DND-41 (cell line): ENCODE results near the gene FAP.

Source experiments
- ATAC-seq: fragments of 200-7000 bp; cut with Tn5 transposase; 3 replicates; pipeline ENCODE4 v1.9.1; 2021; ENCODE audit warnings: low read depth; ENCODE audit not compliant: insufficient read depth
- DNase-seq: peaks from one replicate; pipeline ENCODE4 v3.0.0-alpha.2; 2020
- H2AFZ ChIP-seq: 2 replicates; pipeline ENCODE4 v1.6.0; 2012; ENCODE audit warnings: low read depth, low read length
- H3K27ac ChIP-seq: 2 replicates; pipeline ENCODE4 v1.5.1; 2012; ENCODE audit warnings: low read length, inconsistent platforms
- H3K27me3 ChIP-seq: fragments of 200-600 bp; sonication (generic); 2 replicates; pipeline ENCODE4 v1.6.0; 2012; ENCODE audit warnings: low read length, mild to moderate bottlenecking, inconsistent platforms; ENCODE audit not compliant: insufficient read depth, poor library complexity
- H3K36me3 ChIP-seq: 2 replicates; pipeline ENCODE4 v1.5.1; 2012; ENCODE audit warnings: low read length, inconsistent platforms; ENCODE audit not compliant: insufficient read depth
- H3K4me1 ChIP-seq: 2 replicates; pipeline ENCODE4 v1.5.1; 2012; ENCODE audit warnings: mild to moderate bottlenecking, low read length; ENCODE audit not compliant: insufficient read depth
- H3K4me2 ChIP-seq: 2 replicates; pipeline ENCODE4 v1.6.0; 2012; ENCODE audit warnings: mild to moderate bottlenecking, moderate library complexity, low read length, inconsistent platforms; ENCODE audit not compliant: insufficient read depth
- H3K4me3 ChIP-seq, 2 experiments: fragments of 200-600 bp in 1 of 2; shearing (Covaris generic) in 1 of 2; 2 replicates each; pipeline ENCODE4 v1.5.1; 2012 to 2016; ENCODE audit warnings: inconsistent platforms in 2 of 2, low read length in 2 of 2, mild to moderate bottlenecking in 2 of 2, low read depth in 1 of 2, moderate library complexity in 1 of 2
- H3K79me2 ChIP-seq: 2 replicates; pipeline ENCODE4 v1.6.0; 2012; ENCODE audit warnings: low read length, inconsistent platforms; ENCODE audit not compliant: insufficient read depth
- H3K9ac ChIP-seq: 2 replicates; pipeline ENCODE4 v1.6.0; 2012; ENCODE audit warnings: low read depth, mild to moderate bottlenecking, inconsistent platforms, low read length, moderate library complexity
- H3K9me3 ChIP-seq: 2 replicates; pipeline ENCODE4 v1.5.1; 2012; ENCODE audit warnings: low read length, moderate library complexity, mild to moderate bottlenecking, inconsistent platforms; ENCODE audit not compliant: insufficient read depth, severe bottlenecking
- H4K20me1 ChIP-seq: 2 replicates; pipeline ENCODE4 v1.6.0; 2012; ENCODE audit warnings: low read length; ENCODE audit not compliant: insufficient read depth
- CTCF ChIP-seq: IDR thresholded peaks from 2 replicates; pipeline ENCODE4 v1.5.1; 2012; ENCODE audit warnings: borderline replicate concordance, low read length, moderate library complexity, mild to moderate bottlenecking; ENCODE audit not compliant: poor library complexity, severe bottlenecking; ENCODE audit errors: extremely low read depth
- EZH2 ChIP-seq: IDR thresholded peaks from 3 replicates; pipeline ENCODE4 v1.6.1; 2012; ENCODE audit warnings: borderline replicate concordance, low read depth, mild to moderate bottlenecking, moderate library complexity, low read length, inconsistent platforms; ENCODE audit not compliant: severe bottlenecking

FAP gene

GRCh38 chr2:162254236-162254871, 11.1 kb upstream of the FAP start:
- Histone ChIP-seq H3K9ac (no peak overlapping the region), H2AFZ (no peak overlapping the region), H3K36me3 (no peaks in the 10 kb centered on the region), H3K79me2 (no peaks in the 10 kb centered on the region), H4K20me1 (no peaks in the 10 kb centered on the region), H3K4me2 (no peak overlapping the region), H3K27ac (no peak overlapping the region), H3K4me1 (no peaks in the 10 kb centered on the region), H3K27me3 (no peaks in the 10 kb centered on the region), H3K4me3 (no peak overlapping the region), H3K9me3 (no peaks in the 10 kb centered on the region)
- DNase-seq (no peak), ATAC-seq (no peak)
- no peak for TF ChIP-seq CTCF

GRCh38 chr2:162253435-162253834, 10.2 kb upstream of the FAP start:
- Histone ChIP-seq H3K36me3 (no peaks in the 10 kb centered on the region), H3K9ac (no peak overlapping the region), H3K27ac (no peak overlapping the region), H3K9me3 (no peaks in the 10 kb centered on the region), H3K4me1 (no peaks in the 10 kb centered on the region), H2AFZ (no peak overlapping the region), H3K79me2 (no peaks in the 10 kb centered on the region), H3K27me3 (no peaks in the 10 kb centered on the region), H3K4me3 (no peak overlapping the region), H4K20me1 (no peaks in the 10 kb centered on the region), H3K4me2 (no peak overlapping the region)
- TF ChIP-seq CTCF, result no peak
- TF ChIP-seq EZH2, result no peak
- ATAC-seq (no peak), DNase-seq (no peak)

GRCh38 chr2:162252153-162252552, 8.9 kb upstream of the FAP start:
- no peak for DNase-seq
- TF ChIP-seq EZH2 (no peak), CTCF (no peak)
- H3K36me3 ChIP-seq, result no peaks in the 10 kb centered on the region
- H3K79me2 ChIP-seq, result no peaks in the 10 kb centered on the region
- no peak overlapping the region for H3K4me2 ChIP-seq
- H3K4me1 ChIP-seq, result no peaks in the 10 kb centered on the region
- no peaks in the 10 kb centered on the region for H3K27me3 ChIP-seq
- H3K27ac ChIP-seq, result no peak overlapping the region
- no peaks in the 10 kb centered on the region for H3K9me3 ChIP-seq
- H3K4me3 ChIP-seq, result no peak overlapping the region
- no peaks in the 10 kb centered on the region for H4K20me1 ChIP-seq
- H3K9ac ChIP-seq, result no peak overlapping the region
- no peak for ATAC-seq
- H2AFZ ChIP-seq, result no peak overlapping the region

GRCh38 chr2:162245781-162246180, 2.5 kb upstream of the FAP start:
- Histone ChIP-seq H3K79me2 (no peaks in the 10 kb centered on the region), H3K4me2 (no peak overlapping the region), H2AFZ (no peak overlapping the region), H3K9ac (no peak overlapping the region), H3K4me1 (no peaks in the 10 kb centered on the region), H3K27ac (no peak overlapping the region), H3K27me3 (peaks cover 3% of the 10 kb centered on the region), H4K20me1 (no peaks in the 10 kb centered on the region), H3K4me3 (no peak overlapping the region), H3K36me3 (no peaks in the 10 kb centered on the region), H3K9me3 (no peaks in the 10 kb centered on the region)
- no peak for DNase-seq
- TF ChIP-seq EZH2, result no peak
- TF ChIP-seq CTCF, result no peak
- no peak for ATAC-seq
